DMS53 treated with DMSO at 0.1 percent for 48 hours (cell line): ENCODE results near the gene ZNF668.
"Not testable (repeated sequence)": the region's sequence is repeated elsewhere in the genome, so short reads cannot be mapped to it uniquely, and the experiment has no call there.

ENCODE experiments used
- DNase-seq: peaks from one replicate; lab custom pipeline; 2025; ENCODE audit not compliant: unreplicated experiment; lab: John Stamatoyannopoulos, UW

The ZNF668 gene

DNA sequence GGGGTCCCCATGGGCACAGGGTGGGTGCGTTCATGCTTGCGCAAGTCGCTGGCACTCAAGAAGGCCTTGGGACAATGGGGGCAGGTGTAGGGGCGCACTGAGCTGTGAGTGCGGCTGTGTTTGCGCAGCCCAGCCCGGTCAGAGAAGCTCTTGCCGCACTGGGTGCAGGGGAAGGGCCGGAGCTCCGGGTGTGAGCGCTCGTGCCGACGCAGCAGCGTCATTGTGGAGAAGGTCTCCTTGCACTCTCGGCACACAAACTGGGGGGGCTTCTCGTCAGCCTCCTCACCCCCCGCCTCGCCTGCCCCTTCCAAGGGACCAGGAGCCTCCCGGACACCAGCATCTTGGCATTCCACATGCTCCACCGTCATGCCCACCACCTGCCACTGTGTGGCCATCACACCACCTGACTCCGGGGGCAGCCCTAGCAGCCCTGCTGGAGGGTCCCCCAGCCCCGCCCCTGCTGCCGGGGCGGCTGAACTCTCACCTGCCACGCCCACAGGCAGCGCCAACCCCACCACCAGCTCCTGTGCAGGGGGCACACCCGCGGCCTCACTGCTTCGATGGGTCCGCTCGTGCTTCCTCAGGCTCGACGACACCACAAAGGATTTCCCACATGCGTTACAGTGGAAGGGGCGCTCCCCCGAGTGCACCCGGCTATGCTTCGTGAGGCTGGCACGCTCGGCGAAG is 12.8 kb downstream of the ZNF668 start:
- DNase-seq, result no peak

DNA sequence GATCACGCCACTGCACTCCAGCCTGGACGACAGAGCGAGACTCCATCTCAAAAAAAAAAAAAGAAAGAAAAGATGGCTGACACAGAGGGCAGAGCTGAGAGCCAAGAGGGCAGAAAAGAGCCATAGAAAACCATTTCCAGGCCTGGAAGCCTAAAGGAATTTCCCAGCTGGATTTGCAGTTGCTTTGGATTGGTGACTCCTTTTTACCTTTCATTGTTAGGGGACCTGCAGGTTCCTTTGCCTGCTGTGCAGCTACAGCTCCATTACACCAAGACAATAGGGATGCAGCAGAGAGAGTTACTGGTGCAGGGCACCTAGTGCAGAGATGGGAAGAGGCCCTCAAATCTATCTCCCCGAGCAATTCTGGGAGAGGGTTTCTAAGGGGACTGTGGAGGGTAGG is 18.4 kb downstream of the ZNF668 start:
- no peak for DNase-seq

DNA sequence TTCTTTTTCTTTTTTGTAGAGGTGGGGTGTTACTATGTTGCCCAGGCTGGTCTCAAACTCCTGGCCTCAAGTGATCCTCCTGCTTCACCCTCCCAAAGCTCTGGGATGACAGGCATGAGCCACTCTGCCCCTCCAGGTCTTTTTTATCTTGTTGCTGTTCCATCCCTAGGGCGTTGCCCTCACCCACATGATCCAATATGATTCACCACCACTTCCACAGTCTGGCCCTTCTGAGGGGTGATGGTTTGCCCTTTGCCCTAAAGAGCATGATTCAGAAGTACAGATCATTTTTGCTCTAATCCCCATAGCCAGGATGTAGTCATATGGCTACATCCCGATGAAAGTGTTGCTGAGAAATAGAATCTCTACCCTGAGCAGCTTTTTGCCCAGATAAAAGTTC is 21.9 kb downstream of the ZNF668 start:
- no peak for DNase-seq

DNA sequence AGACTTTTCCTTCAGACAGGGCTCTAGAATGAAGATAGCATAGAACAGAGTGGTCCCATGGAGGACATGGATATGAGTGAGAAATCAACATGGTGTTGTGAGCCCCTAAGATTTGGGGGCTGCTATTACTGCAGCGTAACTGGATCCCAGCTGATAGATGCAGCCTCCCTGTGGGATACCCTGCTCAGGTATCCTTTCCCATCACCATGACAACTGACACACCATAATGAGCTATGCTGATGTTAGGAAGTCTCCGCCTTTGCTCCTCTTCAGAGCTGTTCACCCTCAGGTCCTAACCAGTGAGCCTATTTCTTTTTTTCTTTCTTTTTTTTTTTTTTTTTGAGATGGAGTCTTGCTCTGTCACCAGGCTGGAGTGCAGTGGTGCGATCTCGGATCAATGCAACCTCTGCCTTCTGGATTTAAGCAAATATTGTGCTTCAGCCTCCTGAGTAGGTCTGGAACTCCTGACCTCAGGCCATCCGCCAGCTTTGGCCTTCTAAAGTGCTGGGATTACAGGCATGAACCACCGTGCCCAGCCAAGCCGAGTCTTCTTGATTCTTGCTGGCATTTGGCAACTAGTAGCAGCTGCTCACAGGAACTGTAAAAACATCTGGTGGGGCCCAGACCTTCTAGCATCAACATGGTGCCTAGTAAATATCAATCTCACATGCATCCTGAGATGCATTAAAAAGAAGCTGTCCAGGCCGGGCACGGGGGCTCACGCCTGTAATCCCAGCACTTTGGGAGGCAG is 23.6 kb downstream of the ZNF668 start:
- DNase-seq, result no peak

DNA sequence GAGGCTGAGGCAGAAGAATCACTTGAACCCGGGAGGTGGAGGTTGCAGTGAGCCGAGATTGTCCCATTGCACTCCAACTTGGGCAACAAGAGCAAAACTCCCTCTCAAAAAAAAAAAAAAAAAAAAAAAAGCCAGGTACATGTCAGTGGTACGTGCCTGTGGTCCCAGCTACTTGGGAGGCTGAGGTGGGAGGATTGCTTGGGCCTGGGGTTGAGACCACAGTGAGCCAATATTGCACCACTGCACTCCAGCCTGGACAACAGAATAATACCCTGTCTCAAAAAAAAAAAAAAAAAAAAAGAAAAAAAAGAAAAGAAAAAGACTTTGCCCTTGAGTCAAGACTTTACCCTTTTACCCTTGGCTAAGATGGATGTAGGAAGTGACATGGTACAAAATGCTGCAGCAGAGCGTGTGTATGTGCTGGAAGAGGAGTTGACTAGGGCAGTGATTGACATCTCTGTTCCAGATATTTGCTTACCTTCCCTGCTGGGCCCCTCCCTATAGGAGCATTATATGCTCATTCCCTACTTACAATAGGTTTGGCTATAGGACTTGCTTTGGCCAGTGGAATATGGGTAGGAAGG is 30.1 kb downstream of the ZNF668 start:
- no peak for DNase-seq

DNA sequence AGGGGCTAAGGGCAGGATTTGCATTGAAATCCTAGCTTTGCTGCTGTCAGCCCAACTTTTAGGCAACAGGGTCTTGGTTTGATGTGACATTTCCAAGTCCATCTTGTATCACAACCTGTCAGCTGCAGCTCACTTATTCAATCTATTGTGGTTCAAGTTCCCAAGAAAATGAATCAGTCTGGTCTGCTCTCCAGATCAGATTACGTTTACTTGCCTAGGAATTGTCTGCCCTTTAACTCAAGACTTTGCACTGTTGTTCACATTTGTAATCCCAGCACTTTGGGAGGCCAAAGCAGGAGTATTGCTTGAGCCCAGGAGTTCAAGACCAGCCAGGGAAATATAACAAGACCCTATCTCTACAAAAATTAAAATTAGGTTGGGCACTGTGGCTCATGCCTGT is 30.7 kb downstream of the ZNF668 start:
- DNase-seq, result no peak

DNA sequence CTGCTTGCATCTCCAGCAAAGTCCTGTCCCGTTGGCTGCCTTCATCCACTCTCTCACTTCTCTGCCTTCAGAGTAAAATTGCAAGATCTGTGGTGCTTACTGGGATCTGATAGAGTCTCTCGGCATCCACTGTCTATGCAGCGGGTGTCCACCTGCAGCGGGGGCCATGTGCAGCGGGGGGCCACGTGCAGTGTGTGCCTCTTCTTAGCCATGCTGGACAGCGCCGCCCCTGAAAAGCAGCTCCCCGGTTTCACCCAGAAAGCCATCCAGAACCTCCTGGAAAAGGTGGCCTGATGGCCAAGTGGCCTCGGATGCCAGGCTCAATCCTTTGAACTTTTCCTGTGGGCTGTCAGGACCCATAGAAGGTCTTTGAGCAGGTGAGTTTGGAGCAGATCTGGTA is 31.2 kb downstream of the ZNF668 start:
- no peak for DNase-seq

DNA sequence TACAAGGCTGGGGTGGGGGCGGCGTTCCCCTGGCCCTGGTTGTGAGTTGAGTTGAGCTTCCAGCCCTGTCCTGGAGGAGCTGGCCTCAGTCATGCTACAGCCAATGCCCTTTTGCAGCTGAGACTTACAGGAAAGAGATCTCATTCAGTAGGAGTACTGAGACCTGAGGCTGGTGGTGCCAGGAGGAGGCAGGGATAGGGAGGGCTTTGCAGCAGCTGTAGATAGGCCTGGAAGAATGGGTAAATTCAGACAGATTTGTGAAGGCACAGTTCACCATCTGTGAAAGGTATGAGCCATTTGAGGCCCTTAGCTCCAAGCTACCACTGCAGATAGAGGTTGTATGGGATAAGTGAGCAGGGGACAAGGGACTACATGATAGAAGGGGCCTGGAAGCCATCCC is 35.0 kb downstream of the ZNF668 start:
- DNase-seq, result no peak

DNA sequence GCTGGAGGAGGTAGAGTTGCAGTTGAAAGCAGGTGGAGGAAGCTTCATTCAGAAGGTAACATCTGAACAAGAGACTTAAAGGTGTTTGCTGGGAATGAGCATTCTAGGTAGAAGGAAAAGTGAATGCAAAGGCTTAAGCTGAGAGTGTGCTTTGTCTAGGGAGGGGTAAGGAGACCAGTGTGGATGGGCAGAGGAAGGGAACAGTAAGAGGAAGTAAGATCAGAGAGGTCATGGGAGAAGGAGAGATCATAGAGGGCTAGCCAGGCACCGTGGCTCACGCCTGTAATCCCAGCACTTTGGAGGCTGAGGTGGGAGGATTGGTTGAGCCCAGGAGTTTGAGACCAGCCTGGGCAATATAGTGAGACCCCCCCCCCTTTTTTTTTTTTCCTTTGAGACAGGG is 37.3 kb downstream of the ZNF668 start:
- DNase-seq, result no peak

DNA sequence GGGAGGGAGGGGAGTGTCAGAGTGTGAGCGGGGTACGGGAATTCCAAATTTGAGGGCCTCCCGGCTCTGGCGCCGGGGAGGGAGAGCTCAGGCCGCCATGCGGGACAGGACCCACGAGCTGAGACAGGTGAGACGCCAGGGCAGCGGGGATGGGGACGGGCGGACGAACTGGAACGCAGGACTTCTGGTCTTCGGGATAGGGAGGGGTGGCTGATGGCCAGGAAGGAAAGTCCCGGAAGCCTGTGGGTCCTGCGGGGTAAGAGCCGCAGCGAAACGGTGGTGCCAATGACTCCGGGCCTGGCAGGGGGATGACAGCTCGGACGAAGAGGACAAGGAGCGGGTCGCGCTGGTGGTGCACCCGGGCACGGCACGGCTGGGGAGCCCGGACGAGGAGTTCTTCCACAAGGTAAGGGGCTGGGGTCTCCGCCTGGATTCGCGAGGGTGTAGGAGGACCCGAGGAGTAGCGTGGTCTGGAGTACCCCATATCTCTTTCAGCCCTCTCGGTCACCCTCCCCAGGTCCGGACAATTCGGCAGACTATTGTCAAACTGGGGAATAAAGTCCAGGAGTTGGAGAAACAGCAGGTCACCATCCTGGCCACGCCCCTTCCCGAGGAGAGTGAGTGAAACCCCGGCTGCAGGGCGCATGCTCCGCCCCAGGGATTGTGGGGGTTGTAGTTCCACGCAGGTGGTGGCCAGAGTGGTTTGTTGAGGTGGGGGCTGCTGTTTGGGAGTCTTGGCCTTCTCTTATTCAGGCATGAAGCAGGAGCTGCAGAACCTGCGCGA is 40.1 kb downstream of the ZNF668 start:
- peak; percentile 48 for DNase-seq

DNA sequence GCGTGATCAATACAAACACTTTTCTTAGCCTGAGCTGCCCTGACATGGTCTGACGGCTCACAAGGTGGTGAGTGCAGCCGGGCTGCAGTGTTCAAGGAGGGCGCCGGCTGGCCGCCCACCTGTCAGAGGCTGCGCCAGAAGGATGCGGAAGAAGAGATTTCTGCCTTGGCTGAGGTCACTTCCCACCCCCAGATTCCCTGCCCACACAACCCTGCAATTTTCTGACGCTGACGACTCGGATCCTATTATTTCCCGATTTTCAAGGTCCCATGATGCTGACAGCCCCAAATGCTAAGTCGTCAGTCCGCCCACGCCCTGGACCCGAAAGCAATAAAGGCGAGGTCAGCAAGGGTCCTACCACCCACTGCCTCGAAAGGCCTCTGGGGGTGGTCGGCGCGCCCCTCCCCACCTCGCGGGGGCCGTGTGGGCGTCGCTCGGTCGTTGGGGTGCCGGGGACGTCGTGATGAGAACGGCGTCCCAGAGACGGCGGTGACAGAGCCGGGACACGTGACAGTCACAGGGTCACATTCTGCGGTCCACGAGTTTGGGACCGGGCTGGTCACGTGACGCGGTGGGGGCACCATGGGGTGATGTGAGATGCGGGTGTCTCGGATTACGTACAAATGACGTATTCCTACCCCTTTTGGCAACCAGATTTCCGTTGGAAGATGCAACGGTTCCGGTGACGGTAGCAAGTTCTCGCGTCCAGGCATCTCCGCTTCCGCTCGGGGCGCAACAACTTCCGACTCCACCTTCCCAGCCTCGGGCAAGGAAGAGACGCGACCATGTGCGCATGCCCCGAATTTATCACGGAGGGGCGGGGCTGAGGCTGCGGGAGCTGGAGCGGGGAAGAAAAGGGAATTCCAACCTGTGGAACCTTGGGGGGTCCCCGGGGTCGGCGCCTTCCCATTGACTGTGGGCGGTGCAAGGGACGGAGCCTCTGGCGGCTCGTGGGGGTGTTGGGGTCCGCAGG is 41.0 kb downstream of the ZNF668 start, which contains the start of gene STX4:
STX4 (plus strand) TSS at position 823 of the 973 bp plus-strand sequence. CDS start 248 bp downstream, outside the sequence.
- peak; percentile 78 for DNase-seq

DNA sequence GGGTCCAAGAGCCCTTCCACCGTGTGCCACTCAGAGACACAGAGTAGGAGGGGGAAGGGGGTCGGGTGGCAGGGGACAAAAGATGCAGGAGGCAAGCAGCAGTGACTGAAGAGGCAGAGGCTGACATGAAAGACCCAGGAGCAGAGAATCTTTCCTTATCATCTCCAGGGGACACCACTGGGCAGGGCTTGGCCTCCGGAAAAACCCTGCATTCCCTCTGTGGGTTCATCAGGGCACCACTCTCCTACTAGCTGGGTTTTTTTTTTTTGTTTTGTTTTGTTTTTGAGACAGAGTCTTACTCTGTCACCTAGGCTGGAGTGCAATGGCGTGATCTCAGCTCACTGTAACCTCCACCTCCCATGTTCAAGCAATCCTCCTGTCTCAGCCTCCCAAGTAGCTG is 42.8 kb downstream of the ZNF668 start:
- no peak for DNase-seq

DNA sequence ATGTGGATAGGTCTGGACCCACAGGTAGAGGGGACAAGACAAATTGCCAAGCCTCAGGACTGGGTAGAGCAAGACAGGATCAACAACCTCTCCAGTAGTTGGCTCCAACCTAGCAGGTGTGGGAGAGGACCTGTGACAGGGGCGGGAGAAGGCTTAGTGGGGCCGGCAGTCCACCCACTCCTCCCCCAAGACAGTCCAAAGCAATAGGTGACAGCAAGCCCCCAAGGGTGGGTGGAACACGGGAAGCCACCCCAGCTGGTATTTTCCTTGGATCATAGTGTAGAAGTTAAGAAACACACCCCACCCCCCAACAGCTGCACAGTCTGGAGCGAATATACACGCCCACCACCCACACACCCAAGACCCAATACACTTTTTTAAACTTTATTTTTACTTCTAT is 44.8 kb downstream of the ZNF668 start:
- no peak for DNase-seq

DNA sequence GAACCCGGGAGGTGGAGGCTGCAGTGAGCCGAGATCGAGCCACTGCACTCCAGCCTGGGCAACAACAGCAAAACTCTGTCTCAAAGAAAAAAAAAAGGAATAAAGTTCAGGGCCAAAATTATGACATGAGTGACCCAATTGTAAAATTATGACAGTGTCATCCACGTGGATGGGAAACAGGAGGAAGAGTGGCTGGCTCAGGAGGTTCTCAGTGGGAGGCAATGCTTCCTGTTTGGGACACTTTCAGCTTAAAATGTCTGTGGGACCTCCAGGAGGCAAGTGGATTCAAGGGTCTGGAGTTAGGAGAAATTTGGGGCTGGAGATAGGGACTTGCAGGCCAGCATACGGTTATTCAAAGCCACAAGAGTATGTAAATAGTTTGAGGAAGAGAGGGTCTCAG is 48.7 kb downstream of the ZNF668 start:
- DNase-seq, result no peak

DNA sequence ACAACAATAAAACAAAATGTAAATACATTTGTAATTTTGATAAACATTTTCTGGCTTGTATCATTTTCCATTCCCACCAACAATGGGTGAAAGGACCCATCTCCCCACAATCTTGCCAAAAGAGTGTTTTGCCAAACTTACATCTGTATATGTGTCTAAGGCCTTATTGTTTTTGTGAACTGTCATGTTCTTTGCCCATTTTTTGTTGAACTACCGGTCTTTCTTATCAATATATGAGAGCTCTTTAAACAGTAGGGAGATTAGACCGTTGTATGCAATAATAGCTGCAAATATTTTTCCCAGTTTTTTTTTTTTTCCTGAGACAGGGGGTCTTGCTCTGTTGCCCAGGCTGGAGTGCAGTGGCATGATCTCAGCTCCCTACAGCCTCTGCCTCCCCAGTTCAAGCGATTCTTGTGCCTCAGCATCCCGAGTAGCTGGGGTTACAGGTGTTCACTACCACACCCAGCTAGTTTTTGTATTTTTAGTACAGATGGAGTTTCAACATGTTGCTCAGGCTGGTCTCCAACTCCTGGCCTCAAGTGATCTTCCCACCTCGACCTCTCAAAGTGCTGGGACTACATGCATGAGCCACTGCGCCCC is 50.3 kb downstream of the ZNF668 start:
- DNase-seq, result no peak

DNA sequence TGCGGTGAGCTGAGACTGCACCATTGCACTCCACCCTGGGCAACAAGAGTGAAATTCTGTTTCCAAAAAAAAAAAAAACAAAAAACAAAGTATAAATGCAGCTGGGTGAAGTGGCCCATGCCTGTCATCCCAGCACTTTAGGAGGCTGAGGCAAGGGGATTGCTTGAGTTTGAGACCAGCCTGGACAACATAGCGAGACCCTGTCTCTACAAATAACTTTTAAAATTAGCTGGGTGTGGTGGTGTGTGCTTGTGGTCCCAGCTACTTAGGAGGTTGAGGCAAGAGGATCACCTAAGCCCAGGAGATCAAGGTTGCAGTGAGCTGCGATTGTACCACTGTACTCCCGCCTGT is 50.8 kb downstream of the ZNF668 start:
- no peak for DNase-seq

DNA sequence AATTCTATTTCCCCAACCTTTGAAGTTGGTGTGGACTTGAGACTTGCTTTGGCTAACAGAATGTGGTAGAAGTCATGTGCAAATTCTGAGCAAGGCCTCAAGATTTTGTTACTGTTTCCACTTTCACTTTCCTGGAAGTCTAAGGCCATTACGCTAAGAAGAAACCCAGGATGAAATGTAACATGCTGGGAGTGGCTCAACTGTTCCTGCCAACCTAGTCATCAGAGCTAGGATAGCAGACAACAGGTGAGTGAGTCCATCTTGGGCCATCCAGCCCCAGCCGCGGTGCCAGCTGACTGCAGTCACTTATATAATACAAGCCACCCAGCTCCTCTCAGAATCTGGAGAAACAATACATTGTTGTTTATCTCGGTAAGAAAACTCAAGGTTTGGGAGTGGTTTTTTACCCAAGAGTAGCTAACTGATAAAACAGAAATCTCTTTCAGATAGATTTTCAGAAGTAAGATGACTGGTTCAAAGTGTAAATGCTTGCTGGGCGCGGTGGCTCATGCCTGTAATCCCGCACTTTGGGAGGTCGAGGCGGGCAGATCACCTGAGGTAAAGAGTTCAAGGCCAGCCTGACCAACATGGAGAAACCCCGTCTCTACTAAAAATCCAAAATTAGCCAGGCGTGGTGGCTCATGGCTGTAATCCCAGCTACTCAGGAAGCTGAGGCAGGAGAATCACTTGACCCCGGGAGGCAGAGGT is 51.3 kb downstream of the ZNF668 start:
- no peak for DNase-seq

DNA sequence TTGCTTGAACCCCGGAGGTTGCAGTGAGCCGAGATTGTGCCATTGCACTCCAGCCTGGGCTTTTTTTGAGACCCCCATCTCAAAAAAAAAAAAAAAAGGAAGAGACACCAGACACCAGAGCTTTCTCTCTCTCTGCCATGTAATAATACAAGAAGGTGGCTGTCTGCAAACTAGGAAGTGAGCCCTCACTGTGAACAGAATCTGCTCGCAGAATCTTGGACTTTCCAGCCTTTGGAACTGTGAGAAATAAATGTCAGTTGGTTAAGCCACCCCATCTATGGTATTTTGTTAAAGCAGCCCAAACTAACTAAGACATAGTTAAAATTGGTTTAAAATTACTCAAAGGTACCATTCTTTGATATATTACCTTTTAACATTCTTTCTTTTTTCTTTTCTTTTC is 53.5 kb downstream of the ZNF668 start:
- DNase-seq, result no peak

DNA sequence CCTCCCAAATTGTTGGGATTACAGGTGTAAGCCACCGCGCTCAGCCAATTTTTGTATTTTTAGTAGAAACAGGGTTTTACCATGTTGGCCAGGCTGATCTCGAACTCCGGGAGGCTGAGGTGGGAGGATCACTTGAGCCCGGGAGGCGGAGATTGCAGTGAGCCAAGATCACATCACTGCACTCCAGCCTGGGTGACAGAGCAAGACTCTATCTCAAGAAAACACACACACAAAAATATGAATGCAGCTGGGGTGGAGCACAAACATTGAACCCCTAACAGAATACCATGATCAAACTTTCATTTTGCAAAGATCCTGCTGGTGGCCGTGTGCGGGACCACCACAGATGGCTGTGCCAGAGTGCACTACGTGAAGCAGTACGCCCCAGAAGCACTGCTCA is 56.3 kb downstream of the ZNF668 start:
- DNase-seq, result not testable (repeated sequence)
